Colonic mucosa (tissue), 4 donors: ENCODE measurements around the gene ZNF317. TPM values are rescaled to one million over a fixed set of nuclear protein-coding genes. Genes with fewer than 3 reads are reported as not detected.

ENCODE experiments used
- DNase-seq: peaks from one replicate; pipeline ENCODE4 v3.0.0-alpha.2; 2020
- H3K27ac ChIP-seq: fragments of 200-600 bp; one replicate; pipeline ENCODE4 v1.8.0; 2021
- H3K27me3 ChIP-seq: fragments of 200-600 bp; one replicate; pipeline ENCODE4 v1.8.0; 2021
- H3K36me3 ChIP-seq: fragments of 200-600 bp; one replicate; pipeline ENCODE4 v1.8.0; 2021
- H3K4me1 ChIP-seq: fragments of 200-600 bp; one replicate; pipeline ENCODE4 v1.8.0; 2021; ENCODE audit warnings: mild to moderate bottlenecking
- H3K4me3 ChIP-seq: fragments of 200-600 bp; one replicate; pipeline ENCODE4 v1.8.0; 2021
- H3K9ac ChIP-seq, 2 donors: one replicate each; pipeline ENCODE4 v1.7.0; 2013; ENCODE audit warnings: control low read depth in 2 of 2, low read depth in 2 of 2, low read length in 2 of 2
- H3K9me3 ChIP-seq: fragments of 200-600 bp; one replicate; pipeline ENCODE4 v1.8.0; 2021
- intact Hi-C: fragments of 100-400 bp; cut with DNase I; formaldehyde crosslinking; loops from one replicate; pipeline ENCODE4 v1.14.1; 2022
- total RNA-seq, 2 donors: library from RNA; stranded (reverse); fragmentation: NEBNext Ultra II Directional in 1 of 2; extraction: Animal tissue kit (Norgen Biotek cat#: 25700) in 1 of 2; gene quantifications; one replicate each; pipeline ENCODE4 v1.2.1, GENCODE V29; 2021
- TF ChIP-seq, protein P1 (sequence below): fragments of 200-600 bp; IDR thresholded peaks from one replicate; pipeline ENCODE4 v1.8.0; 2022; ENCODE audit warnings: antibody characterized with exemption, mild to moderate bottlenecking
- donor health status: healthy.
- donor health status: DM: no; HTN: no; CAD: no.
- donor health status: DM: no; HTN: no; CAD: no.

Gene ZNF317
- total RNA-seq, 2 donors from 2014 or later: 25.5 to 28.5 TPM

DNA sequence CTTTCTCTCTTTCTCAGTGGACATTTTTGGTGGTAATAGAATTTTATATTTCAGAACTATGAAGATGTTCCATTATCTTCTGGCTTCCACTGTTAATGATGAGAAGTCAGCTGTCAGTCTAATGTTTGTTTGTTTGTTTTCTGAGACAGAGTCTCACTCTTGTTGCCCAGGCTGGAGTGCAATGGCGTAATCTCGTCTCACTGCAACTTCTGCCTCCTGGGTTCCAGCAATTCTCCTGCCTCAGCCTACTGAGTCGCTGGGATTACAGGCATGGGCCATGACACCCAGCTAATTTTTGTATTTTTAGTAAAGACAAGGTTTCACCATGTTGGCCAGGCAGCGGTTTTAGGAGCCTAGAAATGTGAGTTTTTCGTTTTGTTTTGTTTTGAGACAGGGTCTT, 4.7 kb downstream of the ZNF317 start:
- Histone ChIP-seq H3K9ac (no peak overlapping the region), H3K27me3 (no peaks in the 10 kb centered on the region), H3K4me3 (no peak overlapping the region), H3K36me3 (peaks cover 4% of the 10 kb centered on the region), H3K4me1 (peaks cover 6% of the 10 kb centered on the region), H3K9me3 (peaks cover 7% of the 10 kb centered on the region), H3K27ac (no peak overlapping the region)
- intact Hi-C loops: no loop called here
- TF ChIP-seq, protein P1, sequence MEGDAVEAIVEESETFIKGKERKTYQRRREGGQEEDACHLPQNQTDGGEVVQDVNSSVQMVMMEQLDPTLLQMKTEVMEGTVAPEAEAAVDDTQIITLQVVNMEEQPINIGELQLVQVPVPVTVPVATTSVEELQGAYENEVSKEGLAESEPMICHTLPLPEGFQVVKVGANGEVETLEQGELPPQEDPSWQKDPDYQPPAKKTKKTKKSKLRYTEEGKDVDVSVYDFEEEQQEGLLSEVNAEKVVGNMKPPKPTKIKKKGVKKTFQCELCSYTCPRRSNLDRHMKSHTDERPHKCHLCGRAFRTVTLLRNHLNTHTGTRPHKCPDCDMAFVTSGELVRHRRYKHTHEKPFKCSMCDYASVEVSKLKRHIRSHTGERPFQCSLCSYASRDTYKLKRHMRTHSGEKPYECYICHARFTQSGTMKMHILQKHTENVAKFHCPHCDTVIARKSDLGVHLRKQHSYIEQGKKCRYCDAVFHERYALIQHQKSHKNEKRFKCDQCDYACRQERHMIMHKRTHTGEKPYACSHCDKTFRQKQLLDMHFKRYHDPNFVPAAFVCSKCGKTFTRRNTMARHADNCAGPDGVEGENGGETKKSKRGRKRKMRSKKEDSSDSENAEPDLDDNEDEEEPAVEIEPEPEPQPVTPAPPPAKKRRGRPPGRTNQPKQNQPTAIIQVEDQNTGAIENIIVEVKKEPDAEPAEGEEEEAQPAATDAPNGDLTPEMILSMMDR: no peak
- DNase-seq: no peak

DNA sequence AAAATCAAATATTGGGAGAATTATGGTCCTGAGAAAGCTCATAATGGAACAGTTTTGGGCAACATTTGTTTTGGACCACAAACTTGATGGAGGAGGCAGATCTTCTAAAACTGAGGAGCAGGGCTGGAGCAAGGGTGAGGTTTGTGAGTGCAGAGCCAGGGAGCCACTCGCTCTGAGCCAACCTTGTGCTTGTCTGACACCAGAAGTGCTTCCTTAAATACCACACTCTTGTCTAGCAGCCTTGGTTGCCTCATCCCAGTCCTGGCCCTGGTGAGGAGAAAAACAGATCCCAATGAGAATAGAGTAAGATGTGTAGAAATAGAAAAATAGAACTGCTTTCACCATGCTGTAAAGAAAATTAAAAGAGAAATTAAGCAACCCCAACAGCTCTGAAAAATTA, 6.7 kb downstream of the ZNF317 start:
- H3K4me1 ChIP-seq: no peaks in the 10 kb centered on the region
- DNase-seq: no peak
- no peaks in the 10 kb centered on the region for H3K27me3 ChIP-seq
- H3K36me3 ChIP-seq: peaks cover 4% of the 10 kb centered on the region
- intact Hi-C loops: no loop called here
- no peak overlapping the region for H3K27ac ChIP-seq
- H3K9ac ChIP-seq: no peak overlapping the region
- peaks cover 7% of the 10 kb centered on the region for H3K9me3 ChIP-seq
- H3K4me3 ChIP-seq: no peak overlapping the region
- TF ChIP-seq, protein P1: no peak

DNA sequence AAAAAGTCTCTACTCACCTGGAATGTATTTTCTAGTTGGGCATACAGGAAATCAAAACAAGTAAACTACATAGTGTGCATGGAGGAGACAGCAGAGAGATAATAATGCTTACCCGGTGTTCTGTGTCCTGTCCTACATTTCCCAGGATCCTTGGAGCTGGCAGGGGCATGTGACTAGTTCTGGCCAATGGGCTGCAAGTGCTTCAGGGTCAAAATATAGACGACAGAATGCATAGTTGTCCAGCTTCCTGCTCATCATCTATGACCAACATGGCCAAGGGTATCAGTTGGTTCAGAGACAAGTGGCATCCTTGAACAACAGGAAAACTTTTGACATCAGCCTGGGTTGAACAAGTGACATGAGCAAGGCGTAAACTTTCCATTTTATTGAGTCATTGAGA, 8.5 kb downstream of the ZNF317 start:
- no peak overlapping the region for H3K27ac ChIP-seq
- H3K4me1 ChIP-seq: no peaks in the 10 kb centered on the region
- intact Hi-C loops: no loop called here
- no peaks in the 10 kb centered on the region for H3K27me3 ChIP-seq
- TF ChIP-seq, protein P1: no peak
- H3K9me3 ChIP-seq: peaks cover 7% of the 10 kb centered on the region
- no peak for DNase-seq
- H3K36me3 ChIP-seq: peaks cover 4% of the 10 kb centered on the region
- no peak overlapping the region for H3K4me3 ChIP-seq
- no peak overlapping the region for H3K9ac ChIP-seq

DNA sequence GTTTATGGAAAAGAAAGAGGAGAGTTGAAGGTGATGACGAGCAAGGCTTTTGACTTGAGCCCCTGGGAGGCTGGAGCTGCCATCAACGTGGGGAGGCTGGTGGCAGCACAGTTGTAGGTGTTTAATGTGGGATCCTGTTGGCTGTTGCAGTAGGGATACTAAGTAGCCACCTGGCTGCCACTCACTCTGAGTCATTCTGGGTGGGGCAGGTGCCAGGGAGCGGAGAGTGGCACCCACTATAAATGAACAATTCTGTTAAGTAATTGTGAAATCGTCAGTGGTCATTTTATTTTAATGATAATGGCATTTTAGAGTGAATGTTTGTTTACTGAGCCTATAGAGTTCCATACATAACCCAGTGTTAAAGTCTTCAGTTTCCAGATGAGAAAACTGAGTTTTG, 9.8 kb downstream of the ZNF317 start:
- intact Hi-C loops: no loop called here
- Histone ChIP-seq H3K9ac (no peak overlapping the region), H3K4me1 (no peaks in the 10 kb centered on the region), H3K4me3 (no peak overlapping the region), H3K27me3 (no peaks in the 10 kb centered on the region), H3K27ac (no peak overlapping the region), H3K9me3 (peaks cover 7% of the 10 kb centered on the region), H3K36me3 (peaks cover 4% of the 10 kb centered on the region)
- DNase-seq: no peak
- TF ChIP-seq, protein P1: no peak

DNA sequence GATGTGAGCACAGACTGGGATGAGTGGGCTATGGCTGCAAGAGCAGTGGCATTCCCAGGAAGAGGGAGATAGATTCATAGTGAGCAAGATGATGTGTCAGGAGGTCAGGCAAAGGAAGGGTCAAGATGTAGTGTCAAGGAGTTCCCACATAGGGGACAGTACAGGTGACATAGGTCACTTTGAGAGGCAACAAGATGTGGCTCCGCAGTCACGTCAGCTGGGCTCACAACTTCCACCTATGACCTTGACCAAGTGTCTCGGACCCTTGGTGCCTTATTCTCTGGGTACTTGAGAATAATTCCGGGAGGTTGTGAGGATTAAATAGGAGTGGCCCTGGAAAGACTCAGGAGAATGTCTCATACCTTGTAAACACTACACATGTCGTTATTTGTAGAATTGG, 10.5 kb downstream of the ZNF317 start:
- TF ChIP-seq, protein P1: no peak

DNA sequence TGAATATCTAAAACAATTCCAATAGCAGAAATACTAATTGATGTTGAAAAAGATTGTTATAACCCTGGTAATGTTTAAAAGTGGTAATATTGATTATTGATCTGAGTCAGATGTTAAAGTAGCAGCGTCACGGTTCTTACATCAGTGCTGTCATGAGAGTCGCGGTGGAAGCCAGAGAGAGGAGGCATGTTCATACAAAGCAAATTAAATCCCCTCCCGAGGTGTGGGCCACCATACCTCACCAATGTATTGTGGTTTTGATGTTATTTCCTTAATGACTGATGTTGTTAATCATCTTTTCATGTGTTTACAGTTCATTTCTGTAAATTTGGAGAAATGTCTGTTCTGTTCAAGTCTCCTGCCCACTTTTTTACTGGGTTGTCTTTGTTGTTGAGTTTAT, 11.2 kb downstream of the ZNF317 start:
- H3K36me3 ChIP-seq: peaks cover 12% of the 10 kb centered on the region
- H3K9ac ChIP-seq: no peak overlapping the region
- no peak overlapping the region for H3K27ac ChIP-seq
- H3K27me3 ChIP-seq: no peaks in the 10 kb centered on the region
- peaks cover 4% of the 10 kb centered on the region for H3K9me3 ChIP-seq
- TF ChIP-seq, protein P1: no peak
- intact Hi-C loops: no loop called here
- H3K4me3 ChIP-seq: no peak overlapping the region
- no peak for DNase-seq
- no peaks in the 10 kb centered on the region for H3K4me1 ChIP-seq

More for the DNA sequence above, 10.5 kb downstream of the ZNF317 start:
- no peak overlapping the region for H3K9ac ChIP-seq
- no peaks in the 10 kb centered on the region for H3K4me1 ChIP-seq
- H3K9me3 ChIP-seq: peaks cover 4% of the 10 kb centered on the region
- no peak for DNase-seq
- peaks cover 7% of the 10 kb centered on the region for H3K36me3 ChIP-seq
- no peak overlapping the region for H3K27ac ChIP-seq
- no peaks in the 10 kb centered on the region for H3K27me3 ChIP-seq
- intact Hi-C loops: no loop called here
- H3K4me3 ChIP-seq: no peak overlapping the region
